Body of pancreas (tissue), 4 donors: Measurements from ENCODE around the gene SERPINI1. TPM values are rescaled to one million over a fixed set of nuclear protein-coding genes. Genes with fewer than 3 reads are reported as not detected.
A peak's percentile ranks its signal among the peaks of the same experiment; 100 is the strongest.

Source experiments
- ATAC-seq: fragments of 150-250 bp; one replicate; pipeline ENCODE4 v1.9.1; 2016
- DNase-seq, 4 donors: peaks; one replicate each; pipeline ENCODE4 v3.0.0-alpha.2; 2019
- H3K27ac ChIP-seq, 4 donors: fragments of 200-600 bp; sonication (generic); 1 replicate in 3 of 4; 2 replicates in 1 of 4; pipeline versions ENCODE4 v1.5.1 to v1.6.1; 2016 to 2019; ENCODE audit warnings: mild to moderate bottlenecking in 1 of 4, mixed read lengths in 1 of 4, moderate library complexity in 1 of 4
- H3K27me3 ChIP-seq, 2 donors: fragments of 200-600 bp; sonication (generic); one replicate each; pipeline ENCODE4 v1.6.0; 2016; ENCODE audit warnings: mild to moderate bottlenecking in 1 of 2
- H3K36me3 ChIP-seq, 2 donors: fragments of 200-600 bp; sonication (generic); replicated peaks in 1 of 2; 2 replicates each; pipeline ENCODE4 v1.5.1; 2016; ENCODE audit warnings: low read depth in 2 of 2; ENCODE audit not compliant: insufficient read depth in 1 of 2
- H3K4me1 ChIP-seq: fragments of 200-600 bp; sonication (generic); one replicate; pipeline ENCODE4 v1.6.0; 2016
- H3K4me3 ChIP-seq, 2 donors: fragments of 200-600 bp; sonication (generic); 1 replicate in 1 of 2; 2 replicates in 1 of 2; pipeline ENCODE4 v1.5.1; 2016 to 2019
- H3K9me3 ChIP-seq, 3 donors: fragments of 200-600 bp; sonication (generic); 1 replicate in 2 of 3; 2 replicates in 1 of 3; pipeline ENCODE4 v1.5.1; 2016
- POLR2A ChIP-seq, 3 donors: fragments of 450-650 bp; IDR thresholded peaks; one replicate each; pipeline ENCODE4 v1.6.1; 2016; ENCODE audit warnings: antibody characterized with exemption in 3 of 3, mild to moderate bottlenecking in 2 of 3
- WGBS, 2 donors: methylation state at CpG; one replicate each; pipeline ENCODE4 v1.1.5; 2017; 5-methylcytosine and 5-hydroxymethylcytosine counted together
- intact Hi-C: fragments of 100-400 bp; cut with DNase I; formaldehyde crosslinking; loops from one replicate; pipeline ENCODE4 v1.15.1; 2023
- total RNA-seq, 2 donors: library from RNA; depleted of rRNA; stranded (reverse); fragments of >200 nt; gene quantifications; one replicate each; pipeline ENCODE4 v1.1.0, GENCODE V29; 2016
- TF ChIP-seq, protein P1 (sequence below), 7 experiments: fragments of 450-650 bp in 4 of 7; fragments of 200-600 bp in 3 of 7; sonication (generic) in 3 of 7; IDR thresholded peaks; one replicate each; pipeline ENCODE4 v1.5.1; 2016 to 2019; ENCODE audit warnings: antibody characterized with exemption in 7 of 7

SERPINI1 gene
- total RNA-seq, 2 donors from 2014 or later, result 10.2 to 20.0 TPM

DNA sequence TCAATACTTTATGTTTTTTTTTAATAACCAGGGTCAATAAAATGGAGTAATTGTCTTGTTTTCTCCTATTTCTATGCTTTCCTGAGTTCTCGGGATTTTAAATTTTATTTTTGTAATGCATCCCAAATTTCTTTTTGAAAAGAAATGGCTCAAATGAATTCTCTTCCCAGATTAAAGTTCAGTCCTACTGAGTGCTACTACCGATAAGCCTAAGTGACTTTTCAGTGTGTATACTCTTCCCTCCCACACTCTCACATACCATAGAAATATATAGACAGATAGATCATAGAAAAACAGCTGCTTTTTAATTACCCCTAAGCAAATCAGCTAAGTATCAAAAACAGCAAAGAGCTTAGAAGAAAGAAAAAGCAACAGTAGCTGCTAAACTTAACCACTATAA lies 1.5 kb downstream of the SERPINI1 start:
- ATAC-seq (no peak), DNase-seq (no peak)
- peak overlapping the region in 1 of 2 donors; percentile 81 for H3K4me3 ChIP-seq
- peaks cover 18% of the 10 kb centered on the region for H3K4me1 ChIP-seq
- no peak overlapping the region for H3K27ac ChIP-seq
- no peaks in the 10 kb centered on the region for H3K9me3 ChIP-seq
- no peaks in the 10 kb centered on the region for H3K36me3 ChIP-seq
- TF ChIP-seq, protein P1, sequence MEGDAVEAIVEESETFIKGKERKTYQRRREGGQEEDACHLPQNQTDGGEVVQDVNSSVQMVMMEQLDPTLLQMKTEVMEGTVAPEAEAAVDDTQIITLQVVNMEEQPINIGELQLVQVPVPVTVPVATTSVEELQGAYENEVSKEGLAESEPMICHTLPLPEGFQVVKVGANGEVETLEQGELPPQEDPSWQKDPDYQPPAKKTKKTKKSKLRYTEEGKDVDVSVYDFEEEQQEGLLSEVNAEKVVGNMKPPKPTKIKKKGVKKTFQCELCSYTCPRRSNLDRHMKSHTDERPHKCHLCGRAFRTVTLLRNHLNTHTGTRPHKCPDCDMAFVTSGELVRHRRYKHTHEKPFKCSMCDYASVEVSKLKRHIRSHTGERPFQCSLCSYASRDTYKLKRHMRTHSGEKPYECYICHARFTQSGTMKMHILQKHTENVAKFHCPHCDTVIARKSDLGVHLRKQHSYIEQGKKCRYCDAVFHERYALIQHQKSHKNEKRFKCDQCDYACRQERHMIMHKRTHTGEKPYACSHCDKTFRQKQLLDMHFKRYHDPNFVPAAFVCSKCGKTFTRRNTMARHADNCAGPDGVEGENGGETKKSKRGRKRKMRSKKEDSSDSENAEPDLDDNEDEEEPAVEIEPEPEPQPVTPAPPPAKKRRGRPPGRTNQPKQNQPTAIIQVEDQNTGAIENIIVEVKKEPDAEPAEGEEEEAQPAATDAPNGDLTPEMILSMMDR (IDR thresholded peaks at IDR 0.05), result no peak
- no peak for TF ChIP-seq POLR2A (IDR thresholded peaks at IDR 0.05)
- WGBS, 2 donors, result 37 to 43% methylated on average over 2 of the region's 2 CpGs
- intact Hi-C loops, result no loop called here
- no peaks in the 10 kb centered on the region for H3K27me3 ChIP-seq

DNA sequence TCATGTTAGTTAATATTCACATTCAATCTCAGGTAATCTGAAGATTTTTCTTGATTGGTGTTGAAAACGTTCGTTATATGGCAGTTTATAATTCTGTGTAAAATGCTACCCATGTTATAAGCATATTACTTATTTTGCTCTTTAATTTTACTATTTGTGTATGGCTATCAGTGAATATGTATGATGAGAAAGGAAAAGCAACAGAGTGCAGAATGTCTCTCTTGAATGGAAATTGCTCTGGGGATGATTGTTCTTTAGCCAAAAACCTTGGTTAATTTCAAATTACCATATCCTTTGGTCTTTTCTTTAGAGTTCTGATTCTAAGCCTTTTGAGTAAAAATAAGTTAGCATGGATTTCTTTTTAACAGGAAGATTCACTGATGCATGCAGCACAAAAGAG lies 2.5 kb downstream of the SERPINI1 start:
- intact Hi-C loops, result no loop called here
- Histone ChIP-seq H3K27ac (no peak overlapping the region), H3K36me3 (no peaks in the 10 kb centered on the region), H3K27me3 (no peaks in the 10 kb centered on the region), H3K9me3 (no peaks in the 10 kb centered on the region), H3K4me3 (no peak overlapping the region), H3K4me1 (peaks cover 18% of the 10 kb centered on the region)
- ATAC-seq (no peak), DNase-seq (no peak)
- 41 to 48% methylated on average over 2 of the region's 2 CpGs for WGBS, 2 donors
- TF ChIP-seq, protein P1 (IDR thresholded peaks at IDR 0.05), result no peak
- no peak for TF ChIP-seq POLR2A (IDR thresholded peaks at IDR 0.05)

DNA sequence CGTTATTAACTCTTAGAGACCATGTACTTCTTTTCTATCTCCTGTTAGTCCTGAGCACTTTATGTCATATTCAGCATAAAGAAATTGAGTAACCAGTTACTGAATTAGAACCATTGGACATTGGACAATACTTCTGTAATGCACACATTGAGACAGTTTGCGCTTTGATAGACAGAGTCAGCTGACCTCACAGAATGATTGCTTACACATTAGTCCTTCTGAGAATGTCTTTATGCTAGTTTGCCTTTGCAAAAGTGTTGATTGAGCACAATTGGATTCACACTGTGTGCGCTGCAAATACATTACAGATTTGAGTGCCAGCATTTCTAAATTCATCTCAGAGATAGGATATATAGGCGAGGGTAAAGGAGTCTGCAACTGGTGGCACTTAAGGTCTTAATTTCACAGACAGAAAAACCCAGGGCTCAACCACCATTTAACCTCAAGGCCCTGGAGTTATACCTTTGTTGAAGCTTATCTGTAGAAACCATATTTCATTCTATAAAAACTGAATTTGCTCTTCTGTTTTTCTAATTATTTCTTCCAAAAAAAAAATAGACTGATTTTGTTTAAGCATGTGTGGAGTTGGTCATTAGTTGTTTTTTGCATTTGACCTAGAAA lies 3.8 kb downstream of the SERPINI1 start:
- H3K4me1 ChIP-seq, result peaks cover 9% of the 10 kb centered on the region
- DNase-seq, result no peak
- no peak for TF ChIP-seq POLR2A (IDR thresholded peaks at IDR 0.05)
- TF ChIP-seq, protein P1 (IDR thresholded peaks at IDR 0.05), result no peak
- 54 to 59% methylated on average over 4 of the region's 4 CpGs for WGBS, 2 donors
- no peaks in the 10 kb centered on the region for H3K27me3 ChIP-seq
- no peaks in the 10 kb centered on the region for H3K36me3 ChIP-seq
- ATAC-seq, result no peak
- no peaks in the 10 kb centered on the region for H3K9me3 ChIP-seq
- H3K4me3 ChIP-seq, result no peak overlapping the region
- H3K27ac ChIP-seq, result no peak overlapping the region
- intact Hi-C loops, result no loop called here

DNA sequence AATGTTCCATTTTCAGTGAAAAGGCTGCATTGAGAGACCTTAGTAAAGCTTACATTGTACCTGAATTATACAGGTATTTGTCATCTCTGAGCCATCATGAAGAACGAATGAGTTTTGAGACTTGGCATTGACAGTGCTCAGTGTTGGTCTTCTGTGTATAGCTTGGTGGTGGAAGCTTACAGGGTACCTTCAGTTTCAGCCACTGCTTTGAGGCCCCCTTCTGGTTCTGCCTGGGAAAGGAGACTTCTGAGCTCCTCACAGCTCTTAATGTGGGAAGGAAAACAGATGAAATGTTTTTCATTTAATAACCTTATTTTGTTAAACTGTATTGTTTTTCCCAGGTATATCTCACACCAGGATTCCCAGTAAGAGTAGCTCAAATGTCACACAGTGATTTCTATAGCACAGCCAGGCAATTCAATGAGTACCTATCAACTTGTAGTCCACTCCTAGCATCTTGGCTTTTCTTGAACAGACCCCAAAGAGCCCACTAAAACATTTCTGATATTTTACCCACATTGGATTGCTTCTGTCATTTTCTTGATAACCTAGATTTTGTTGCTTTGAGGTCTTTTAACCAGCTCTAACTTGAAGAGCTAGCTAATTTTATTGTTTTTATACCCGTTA lies 5.6 kb downstream of the SERPINI1 start:
- ATAC-seq (peak; percentile 65), DNase-seq (peak; percentile 21 to 60 (median 33))
- WGBS, 2 donors, result 50 to 53% methylated on average over 2 of the region's 2 CpGs
- intact Hi-C loops, result no loop called here
- H3K36me3 ChIP-seq, result no peaks in the 10 kb centered on the region
- H3K4me1 ChIP-seq, result peaks cover 9% of the 10 kb centered on the region
- no peaks in the 10 kb centered on the region for H3K27me3 ChIP-seq
- no peak overlapping the region for H3K27ac ChIP-seq
- no peak overlapping the region for H3K4me3 ChIP-seq
- H3K9me3 ChIP-seq, result no peaks in the 10 kb centered on the region
- TF ChIP-seq, protein P1 (IDR thresholded peaks at IDR 0.05), result peak in 6 of 7 experiments; percentile 17 to 40 (median 33)
- TF ChIP-seq POLR2A (IDR thresholded peaks at IDR 0.05), result no peak

DNA sequence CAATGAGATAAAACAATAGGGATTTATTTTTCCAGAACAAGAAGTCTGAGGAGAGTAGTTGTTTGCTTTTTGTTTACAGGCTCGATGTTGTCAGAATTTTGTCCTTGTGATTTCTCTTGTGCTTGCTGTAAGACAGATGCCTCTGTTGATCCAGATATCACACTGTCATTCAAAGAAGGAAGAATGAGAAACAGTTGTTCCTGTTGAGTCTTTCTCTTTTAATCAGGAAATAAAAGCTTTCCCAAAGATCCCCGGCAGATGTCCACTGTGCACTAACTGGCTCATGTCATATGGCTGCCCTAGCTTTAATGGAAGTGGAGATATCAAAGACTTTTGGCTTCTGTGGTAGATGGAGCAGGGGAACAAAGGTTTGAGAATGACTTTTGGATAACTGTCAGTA lies 6.8 kb downstream of the SERPINI1 start:
- intact Hi-C loops, result no loop called here
- H3K4me1 ChIP-seq, result peaks cover 9% of the 10 kb centered on the region
- WGBS, 2 donors, result 42 to 58% methylated on average over 2 of the region's 2 CpGs
- H3K27me3 ChIP-seq, result no peaks in the 10 kb centered on the region
- ATAC-seq, result no peak
- TF ChIP-seq, protein P1 (IDR thresholded peaks at IDR 0.05), result no peak
- TF ChIP-seq POLR2A (IDR thresholded peaks at IDR 0.05), result no peak
- H3K27ac ChIP-seq, result no peak overlapping the region
- no peak for DNase-seq
- no peak overlapping the region for H3K4me3 ChIP-seq
- no peaks in the 10 kb centered on the region for H3K36me3 ChIP-seq
- no peaks in the 10 kb centered on the region for H3K9me3 ChIP-seq
